HepG2 (cell line): Measurements from ENCODE around the gene PUS3. TPM values are rescaled to one million over a fixed set of nuclear protein-coding genes. Genes with fewer than 3 reads are reported as not detected.

Experiments
- HOXD1 ChIP-seq: sonication (generic); formaldehyde crosslinking; IDR thresholded peaks from 2 replicates; pipeline ENCODE4 v1.5.0; 2020; ENCODE audit warnings: missing genetic modification reagents
- MEIS1 ChIP-seq: sonication (generic); formaldehyde crosslinking; IDR thresholded peaks from 2 replicates; pipeline ENCODE4 v1.9.0; 2021; ENCODE audit warnings: mild to moderate bottlenecking, missing genetic modification reagents, moderate library complexity, borderline replicate concordance
- NCOA1 ChIP-seq: sonication (generic); formaldehyde crosslinking; IDR thresholded peaks from 2 replicates; pipeline ENCODE4 v1.9.0; 2021; ENCODE audit warnings: missing genetic modification reagents
- NR0B2 ChIP-seq: sonication (generic); formaldehyde crosslinking; IDR thresholded peaks from 2 replicates; pipeline ENCODE4 v1.4.0; 2020; ENCODE audit warnings: mild to moderate bottlenecking, missing genetic modification reagents
- NR2F6 ChIP-seq, 2 experiments: IDR thresholded peaks; 2 replicates each; pipeline ENCODE4 v1.6.1; 2016; ENCODE audit warnings: antibody characterized with exemption in 1 of 2, mild to moderate bottlenecking in 1 of 2
- PATZ1 ChIP-seq: sonication (generic); formaldehyde crosslinking; IDR thresholded peaks from 2 replicates; pipeline ENCODE4 v1.4.0; 2020; ENCODE audit warnings: missing genetic modification reagents
- PPARG ChIP-seq: conservative IDR thresholded peaks from 2 replicates; pipeline ENCODE4 v1.6.1; 2016; ENCODE audit warnings: missing biosample characterization, missing genetic modification reagents
- RNF2 ChIP-seq: fragments of 450-650 bp; conservative IDR thresholded peaks from 2 replicates; pipeline ENCODE4 v1.6.1; 2016; ENCODE audit warnings: low read depth
- RXRB ChIP-seq: IDR thresholded peaks from 2 replicates; pipeline ENCODE4 v1.6.1; 2016; ENCODE audit warnings: borderline replicate concordance, missing genetic modification reagents, missing compliant biosample characterization
- SAP130 ChIP-seq: IDR thresholded peaks from 2 replicates; pipeline ENCODE4 v1.6.1; 2016; ENCODE audit warnings: low read depth
- SOX13 ChIP-seq, 3 experiments: fragments of 450-650 bp in 1 of 3; sonication (generic) in 1 of 3; formaldehyde crosslinking in 1 of 3; IDR thresholded peaks in 2 of 3; conservative IDR thresholded peaks in 1 of 3; 2 replicates each; pipeline versions ENCODE4 v1.5.0 to v1.6.1; 2016 to 2020; ENCODE audit warnings: antibody characterized with exemption in 1 of 3, mild to moderate bottlenecking in 1 of 3, missing compliant biosample characterization in 1 of 3, missing genetic modification reagents in 1 of 3, moderate library complexity in 1 of 3
- SOX5 ChIP-seq: IDR thresholded peaks from 2 replicates; pipeline ENCODE4 v1.6.1; 2016; ENCODE audit warnings: borderline replicate concordance
- SRY ChIP-seq: sonication (generic); formaldehyde crosslinking; IDR thresholded peaks from 2 replicates; pipeline ENCODE4 v1.8.0; 2022; ENCODE audit warnings: mild to moderate bottlenecking, missing genetic modification reagents
- TCF12 ChIP-seq, 2 experiments: fragments of 450-650 bp in 1 of 2; sonication (generic) in 1 of 2; formaldehyde crosslinking in 1 of 2; IDR thresholded peaks; 2 replicates each; pipeline versions ENCODE4 v1.6.1 to v1.8.0; 2017 to 2022; ENCODE audit warnings: antibody characterized with exemption in 1 of 2, mild to moderate bottlenecking in 1 of 2, missing genetic modification reagents in 1 of 2, moderate library complexity in 1 of 2
- ZBTB33 ChIP-seq: sonication (generic); formaldehyde crosslinking; IDR thresholded peaks from 2 replicates; pipeline ENCODE4 v1.4.0; 2020; ENCODE audit warnings: missing genetic modification reagents
- ZNF720 ChIP-seq: sonication (generic); formaldehyde crosslinking; IDR thresholded peaks from 2 replicates; pipeline ENCODE4 v1.4.0; 2020; ENCODE audit warnings: missing genetic modification reagents
- ZNF747 ChIP-seq: sonication (generic); formaldehyde crosslinking; IDR thresholded peaks from 2 replicates; pipeline ENCODE4 v1.8.1; 2023; ENCODE audit warnings: missing genetic modification reagents, mild to moderate bottlenecking, borderline replicate concordance
- ZNF777 ChIP-seq: sonication (generic); formaldehyde crosslinking; IDR thresholded peaks from 2 replicates; pipeline ENCODE4 v1.4.0; 2020; ENCODE audit warnings: missing genetic modification reagents
- ZNF788 ChIP-seq: sonication (generic); formaldehyde crosslinking; IDR thresholded peaks from 2 replicates; pipeline ENCODE4 v1.5.0; 2020; ENCODE audit warnings: mild to moderate bottlenecking, missing genetic modification reagents, borderline replicate concordance
- ZNF878 ChIP-seq: sonication (generic); formaldehyde crosslinking; IDR thresholded peaks from 2 replicates; pipeline ENCODE4 v1.8.1; 2023; ENCODE audit warnings: mild to moderate bottlenecking, missing genetic modification reagents, moderate library complexity
- polyA plus RNA-seq, 8 experiments: library from polyadenylated mRNA; depleted of rRNA in 3 of 8; stranded (reverse) in 7 of 8; unstranded in 1 of 8; fragments of >200 nt; fragmentation: Illumina TruSeq in 4 of 8; extraction: Trizol in 4 of 8; gene quantifications; 2 replicates each; pipeline versions ENCODE4 v1.2.1 to v1.2.3, GENCODE V29; 2011 to 2016; ENCODE audit warnings: low read depth in 4 of 8, missing spikeins in 1 of 8, mixed read lengths in 1 of 8; ENCODE audit not compliant: insufficient read depth in 1 of 8
- total RNA-seq, 5 experiments: library from RNA; depleted of rRNA; stranded (reverse); fragments of >200 nt; fragmentation: Illumina TruSeq; extraction: Trizol; gene quantifications; 2 replicates each; pipeline ENCODE4 v1.2.3, GENCODE V29; 2016; ENCODE audit warnings: low read depth in 1 of 5
- TF ChIP-seq, protein P1 (sequence below): sonication (generic); formaldehyde crosslinking; IDR thresholded peaks from 2 replicates; pipeline ENCODE4 v1.4.0; 2020; ENCODE audit warnings: missing genetic modification reagents, borderline replicate concordance
- TF ChIP-seq, protein P2 (sequence below): IDR thresholded peaks from 2 replicates; pipeline ENCODE4 v1.6.1; 2012; ENCODE audit warnings: inconsistent platforms

The PUS3 gene
- total and polyA plus RNA-seq, 2 of the 13 experiments (the other 11 are each of a cell fraction or from before 2014, with no cell fraction given), result 6.0 to 18.2 TPM

- TF ChIP-seq ZBTB33, result peak; percentile 53; the same call in 1 of the 2 replicates
- TF ChIP-seq SOX13 (IDR thresholded peaks at IDR 0.05), result no peak; the same call in 1 of the 2 replicates
- TF ChIP-seq SOX13 (CRISPR knock-in tag; conservative IDR thresholded peaks at IDR 0.05 in 1 of 2, IDR thresholded peaks at IDR 0.05 in 1 of 2), result 0 out of 4 replicates have a peak, but pooled peaks of 1 of the 2 experiments have one; percentile 4
- TF ChIP-seq, protein P1, sequence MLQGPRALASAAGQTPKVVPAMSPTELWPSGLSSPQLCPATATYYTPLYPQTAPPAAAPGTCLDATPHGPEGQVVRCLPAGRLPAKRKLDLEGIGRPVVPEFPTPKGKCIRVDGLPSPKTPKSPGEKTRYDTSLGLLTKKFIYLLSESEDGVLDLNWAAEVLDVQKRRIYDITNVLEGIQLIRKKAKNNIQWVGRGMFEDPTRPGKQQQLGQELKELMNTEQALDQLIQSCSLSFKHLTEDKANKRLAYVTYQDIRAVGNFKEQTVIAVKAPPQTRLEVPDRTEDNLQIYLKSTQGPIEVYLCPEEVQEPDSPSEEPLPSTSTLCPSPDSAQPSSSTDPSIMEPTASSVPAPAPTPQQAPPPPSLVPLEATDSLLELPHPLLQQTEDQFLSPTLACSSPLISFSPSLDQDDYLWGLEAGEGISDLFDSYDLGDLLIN (CRISPR knock-in tag), result peak; percentile 36; the same call in 1 of the 2 replicates
- 0 out of 2 replicates have a peak, but pooled peaks have one; percentile 42 for TF ChIP-seq NCOA1 (CRISPR knock-in tag)
- no peak for TF ChIP-seq PPARG (CRISPR knock-in tag)
- TF ChIP-seq ZNF788, result peak; percentile 28; the same call in 1 of the 2 replicates
- TF ChIP-seq, protein P2, sequence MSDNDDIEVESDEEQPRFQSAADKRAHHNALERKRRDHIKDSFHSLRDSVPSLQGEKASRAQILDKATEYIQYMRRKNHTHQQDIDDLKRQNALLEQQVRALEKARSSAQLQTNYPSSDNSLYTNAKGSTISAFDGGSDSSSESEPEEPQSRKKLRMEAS, result peak; percentile 68
- TF ChIP-seq SRY, result peak; percentile 72; the same call in 1 of the 2 replicates
- peak; percentile 45; the same call in 1 of the 2 replicates for TF ChIP-seq ZNF777 (CRISPR knock-in tag)
- no peak for TF ChIP-seq ZNF878
- no peak for TF ChIP-seq TCF12 (IDR thresholded peaks at IDR 0.05)
- 0 out of 2 replicates have a peak, but pooled peaks have one; percentile 52 for TF ChIP-seq TCF12 (CRISPR knock-in tag; IDR thresholded peaks at IDR 0.05)
- peak; percentile 74 for TF ChIP-seq RNF2
- TF ChIP-seq ZNF747 (CRISPR knock-in tag), result no peak
- TF ChIP-seq HOXD1 (CRISPR knock-in tag), result no peak
- TF ChIP-seq NR0B2 (CRISPR knock-in tag), result peak; percentile 62; the same call in 1 of the 2 replicates
- TF ChIP-seq MEIS1 (CRISPR knock-in tag), result no peak
- no peak for TF ChIP-seq NR2F6 (IDR thresholded peaks at IDR 0.05)
- TF ChIP-seq NR2F6 (CRISPR knock-in tag; IDR thresholded peaks at IDR 0.05), result 0 out of 2 replicates have a peak, but pooled peaks have one; percentile 4
- TF ChIP-seq SOX5 (CRISPR knock-in tag), result 0 out of 2 replicates have a peak, but pooled peaks have one; percentile 10
- TF ChIP-seq ZNF720 (CRISPR knock-in tag), result no peak
- no peak for TF ChIP-seq PATZ1
- peak; percentile 21; the same call in 1 of the 2 replicates for TF ChIP-seq RXRB (CRISPR knock-in tag)
- TF ChIP-seq SAP130, result peak; percentile 64
These were observed 15.4 kb downstream of the PUS3 start, which contains the start of gene HYLS1 (continued) for GRCh38 chr11:125887373-125888324.
